Measurements from ENCODE around the gene NDUFS2.

NDUFS2 gene

DNA sequence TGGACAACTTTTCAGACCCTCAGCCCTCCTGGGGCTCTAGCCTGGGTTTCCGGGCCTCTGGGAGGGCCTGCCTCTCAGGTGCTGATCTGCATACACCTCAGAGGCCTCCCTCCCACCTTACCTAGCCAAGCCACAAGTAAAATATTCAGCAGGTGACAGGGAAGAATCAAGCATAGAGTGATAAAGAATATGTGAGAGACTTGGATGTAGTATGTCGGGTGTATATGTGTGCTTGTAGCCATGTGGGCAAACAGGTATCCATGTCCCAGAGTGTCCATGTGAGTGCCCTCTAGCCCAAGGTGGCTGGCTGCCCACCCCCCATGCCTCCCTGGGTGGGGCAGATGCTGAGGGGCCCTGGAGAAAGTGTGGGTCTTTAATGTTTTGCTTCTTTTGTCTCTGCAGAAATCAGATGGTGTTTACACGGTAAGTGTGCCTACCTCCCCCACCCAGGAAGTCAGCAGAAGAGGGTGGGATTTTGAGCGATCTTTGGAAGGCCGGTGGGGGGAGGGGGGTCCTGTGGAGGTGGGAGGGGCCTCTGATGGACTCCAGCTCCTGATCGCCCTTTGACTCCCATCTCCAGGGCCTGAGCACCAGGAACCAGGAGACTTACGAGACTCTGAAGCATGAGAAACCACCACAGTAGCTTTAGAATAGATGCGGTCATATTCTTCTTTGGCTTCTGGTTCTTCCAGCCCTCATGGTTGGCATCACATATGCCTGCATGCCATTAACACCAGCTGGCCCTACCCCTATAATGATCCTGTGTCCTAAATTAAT lies 16.3 kb downstream of the NDUFS2 start:
- intact Hi-C loops (cut with DNase I; ENCODE audit: low total_unique reads): no loop called here
- no peak overlapping the region for H3K4me3 ChIP-seq
- TF ChIP-seq, protein P1, sequence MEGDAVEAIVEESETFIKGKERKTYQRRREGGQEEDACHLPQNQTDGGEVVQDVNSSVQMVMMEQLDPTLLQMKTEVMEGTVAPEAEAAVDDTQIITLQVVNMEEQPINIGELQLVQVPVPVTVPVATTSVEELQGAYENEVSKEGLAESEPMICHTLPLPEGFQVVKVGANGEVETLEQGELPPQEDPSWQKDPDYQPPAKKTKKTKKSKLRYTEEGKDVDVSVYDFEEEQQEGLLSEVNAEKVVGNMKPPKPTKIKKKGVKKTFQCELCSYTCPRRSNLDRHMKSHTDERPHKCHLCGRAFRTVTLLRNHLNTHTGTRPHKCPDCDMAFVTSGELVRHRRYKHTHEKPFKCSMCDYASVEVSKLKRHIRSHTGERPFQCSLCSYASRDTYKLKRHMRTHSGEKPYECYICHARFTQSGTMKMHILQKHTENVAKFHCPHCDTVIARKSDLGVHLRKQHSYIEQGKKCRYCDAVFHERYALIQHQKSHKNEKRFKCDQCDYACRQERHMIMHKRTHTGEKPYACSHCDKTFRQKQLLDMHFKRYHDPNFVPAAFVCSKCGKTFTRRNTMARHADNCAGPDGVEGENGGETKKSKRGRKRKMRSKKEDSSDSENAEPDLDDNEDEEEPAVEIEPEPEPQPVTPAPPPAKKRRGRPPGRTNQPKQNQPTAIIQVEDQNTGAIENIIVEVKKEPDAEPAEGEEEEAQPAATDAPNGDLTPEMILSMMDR (IDR thresholded peaks at IDR 0.05): no peak
- no peaks in the 10 kb centered on the region for H3K4me1 ChIP-seq
- DNase-seq: no peak
- no peaks in the 10 kb centered on the region for H3K27me3 ChIP-seq
- H3K9me3 ChIP-seq: no peaks in the 10 kb centered on the region
- H3K27ac ChIP-seq: no peak overlapping the region
- H3K36me3 ChIP-seq: peaks cover 14 to 18% (median 14%) of the 10 kb centered on the region in 3 donors

DNA sequence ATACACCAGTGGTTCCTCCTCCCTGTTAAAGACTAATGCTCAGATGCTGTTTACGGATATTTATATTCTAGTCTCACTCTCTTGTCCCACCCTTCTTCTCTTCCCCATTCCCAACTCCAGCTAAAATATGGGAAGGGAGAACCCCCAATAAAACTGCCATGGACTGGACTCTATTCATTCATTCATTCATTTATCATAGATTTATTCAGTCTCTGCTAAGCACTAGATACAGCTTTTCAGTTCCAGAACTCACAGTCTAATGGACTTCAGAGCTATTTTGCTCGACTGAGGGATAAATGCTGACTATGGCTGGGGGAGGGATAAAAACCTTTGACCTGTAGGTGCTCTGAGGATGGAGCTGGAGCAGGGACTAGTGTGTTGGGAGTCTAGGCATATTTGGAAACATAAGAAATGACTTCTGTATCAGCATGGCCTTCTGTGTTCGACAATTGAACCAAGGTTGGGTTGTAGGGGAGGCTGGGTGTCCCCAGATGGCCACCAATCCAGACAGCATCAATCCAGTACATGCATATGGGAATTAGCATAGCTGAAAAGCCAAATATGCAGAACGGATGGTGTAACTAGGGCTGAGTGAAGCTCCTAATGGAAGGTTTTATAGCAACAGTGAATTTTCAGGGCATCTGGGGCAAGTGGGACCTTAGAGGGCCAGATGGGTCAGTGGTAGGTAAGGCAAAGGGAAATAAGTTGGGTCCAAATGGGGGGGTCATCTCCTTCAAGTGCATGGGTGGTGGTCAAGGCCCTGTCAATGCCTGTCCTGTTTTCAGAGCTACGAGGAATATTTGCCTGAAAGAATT lies 17.1 kb downstream of the NDUFS2 start:
- H3K4me3 ChIP-seq: no peak overlapping the region
- TF ChIP-seq, protein P1 (IDR thresholded peaks at IDR 0.05): no peak
- H3K36me3 ChIP-seq: peaks cover 6 to 10% (median 6%) of the 10 kb centered on the region in 3 donors
- DNase-seq: no peak
- no peaks in the 10 kb centered on the region for H3K4me1 ChIP-seq
- H3K27ac ChIP-seq: no peak overlapping the region
- no peaks in the 10 kb centered on the region for H3K27me3 ChIP-seq
- intact Hi-C loops (cut with DNase I; ENCODE audit: low total_unique reads): no loop called here
- no peaks in the 10 kb centered on the region for H3K9me3 ChIP-seq

DNA sequence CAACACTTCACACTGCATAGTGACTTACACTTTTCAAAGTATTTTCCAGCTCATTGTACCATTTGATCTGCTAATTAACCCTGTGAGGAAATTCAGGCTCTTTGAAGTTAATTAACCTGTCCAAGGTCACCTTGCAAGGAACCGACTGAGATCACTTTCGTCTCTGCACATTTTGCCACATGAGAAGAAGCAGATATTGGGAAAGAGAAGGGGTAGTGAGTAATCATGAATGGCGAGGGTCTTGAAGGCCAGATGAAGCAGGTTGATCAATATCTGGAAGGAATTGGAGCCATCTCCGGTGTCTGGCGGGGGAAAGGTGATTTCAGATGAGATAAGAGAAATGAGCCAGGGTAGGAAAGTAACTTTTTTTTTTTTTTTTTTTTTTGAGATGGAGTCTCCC lies 17.8 kb downstream of the NDUFS2 start:
- TF ChIP-seq, protein P1 (IDR thresholded peaks at IDR 0.05): no peak
- Histone ChIP-seq H3K4me3 (no peak overlapping the region), H3K27ac (no peak overlapping the region), H3K27me3 (no peaks in the 10 kb centered on the region), H3K4me1 (peaks cover 0 to under 1% (median 0%) of the 10 kb centered on the region in 4 donors), H3K36me3 (peaks cover 0 to 3% (median 0%) of the 10 kb centered on the region in 3 donors), H3K9me3 (no peaks in the 10 kb centered on the region)
- intact Hi-C loops (cut with DNase I; ENCODE audit: low total_unique reads): no loop called here
- DNase-seq: no peak

DNA sequence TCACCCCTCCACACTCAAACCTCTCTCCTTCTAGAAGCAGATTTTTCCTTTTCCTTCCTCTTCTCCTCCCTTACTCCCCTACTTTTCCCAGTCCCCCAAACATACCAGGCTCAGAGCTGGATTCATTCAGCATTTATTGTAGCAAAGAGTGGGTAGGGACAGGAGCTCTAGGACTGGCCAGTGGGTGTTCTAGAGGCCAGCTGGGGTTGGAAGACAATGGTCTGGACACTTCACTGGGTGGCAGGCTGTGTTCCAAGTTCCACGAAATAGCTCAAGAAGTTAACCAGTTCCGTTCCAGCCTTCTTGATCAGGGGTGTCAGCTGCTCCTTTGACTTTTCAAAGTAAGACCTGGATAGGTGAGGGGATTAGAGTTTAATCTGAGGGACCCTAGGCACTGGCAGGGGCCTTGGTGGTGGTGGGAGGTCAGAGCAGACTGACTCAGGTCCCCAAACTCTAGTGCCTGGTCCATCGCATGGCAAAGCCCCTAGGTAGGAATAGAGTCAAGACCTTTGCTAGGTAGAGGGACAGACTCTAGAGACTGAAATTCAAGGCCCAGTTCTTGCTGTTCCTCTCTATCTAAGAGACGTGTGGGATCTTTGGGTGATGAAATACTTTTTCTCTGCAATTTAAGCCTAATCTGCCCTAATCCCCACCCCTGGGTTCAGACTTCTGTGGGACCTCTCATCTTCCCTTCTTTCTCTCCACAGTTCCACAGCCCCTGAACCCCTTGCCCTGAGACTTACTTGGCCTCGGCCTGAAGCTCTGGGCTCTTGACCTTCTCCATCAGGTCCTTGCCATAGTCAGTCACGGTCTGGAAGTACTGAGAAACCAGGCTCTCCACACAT lies 20.2 kb downstream of the NDUFS2 start:
- TF ChIP-seq, protein P1 (IDR thresholded peaks at IDR 0.05): no peak
- H3K9me3 ChIP-seq: no peaks in the 10 kb centered on the region
- intact Hi-C loops (cut with DNase I; ENCODE audit: low total_unique reads): no loop called here

More for the DNA sequence above, 20.2 kb downstream of the NDUFS2 start:
- Histone ChIP-seq H3K27ac (no peak overlapping the region), H3K36me3 (no peaks in the 10 kb centered on the region), H3K27me3 (no peaks in the 10 kb centered on the region), H3K4me3 (no peak overlapping the region), H3K4me1 (peaks cover 0 to 19% (median 11%) of the 10 kb centered on the region in 4 donors)
- DNase-seq: no peak
